GM18526 (cell line): Measurements from ENCODE around the gene ZNF618.

Source experiments
- POLR2A ChIP-seq: IDR thresholded peaks from 3 replicates; pipeline ENCODE4 v1.6.1; 2011; ENCODE audit not compliant: insufficient read length; ENCODE audit errors: extremely low read depth

Gene ZNF618

GRCh38 chr9:114047717-114048116, 171.6 kb downstream of the ZNF618 start:
- TF ChIP-seq POLR2A: no peak

- no peak for TF ChIP-seq POLR2A
Measured at GRCh38 chr9:114048533-114049415, 172.7 kb downstream of the ZNF618 start.

DNA sequence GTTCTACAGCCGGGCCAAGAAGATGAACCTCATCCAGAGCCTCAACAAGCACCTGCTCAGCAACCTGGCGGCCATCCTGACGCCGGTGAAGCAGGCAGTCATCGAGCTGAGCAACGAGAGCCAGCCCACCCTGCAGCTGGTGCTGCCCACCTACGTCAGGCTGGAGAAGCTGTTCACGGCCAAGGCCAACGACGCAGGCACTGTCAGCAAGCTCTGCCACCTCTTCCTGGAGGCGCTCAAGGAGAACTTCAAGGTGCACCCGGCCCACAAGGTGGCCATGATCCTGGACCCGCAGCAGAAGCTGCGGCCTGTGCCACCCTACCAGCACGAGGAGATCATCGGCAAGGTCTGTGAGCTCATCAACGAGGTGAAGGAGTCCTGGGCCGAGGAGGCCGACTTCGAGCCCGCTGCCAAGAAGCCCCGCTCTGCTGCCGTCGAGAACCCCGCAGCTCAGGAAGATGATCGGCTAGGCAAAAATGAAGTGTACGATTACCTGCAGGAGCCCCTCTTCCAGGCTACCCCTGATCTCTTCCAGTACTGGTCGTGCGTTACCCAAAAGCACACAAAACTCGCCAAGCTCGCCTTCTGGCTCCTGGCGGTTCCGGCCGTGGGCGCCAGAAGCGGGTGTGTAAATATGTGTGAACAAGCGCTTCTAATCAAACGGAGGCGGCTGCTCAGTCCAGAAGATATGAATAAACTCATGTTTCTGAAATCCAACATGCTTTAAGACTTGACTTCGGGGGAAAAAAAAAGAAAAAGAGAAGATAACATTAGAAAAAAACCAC, 173.5 kb downstream of the ZNF618 start:
- TF ChIP-seq POLR2A: no peak

GRCh38 chr9:114050226-114050568, 174.1 kb downstream of the ZNF618 start:
- no peak for TF ChIP-seq POLR2A

GRCh38 chr9:114050646-114051045, 174.5 kb downstream of the ZNF618 start:
- TF ChIP-seq POLR2A: no peak

- TF ChIP-seq POLR2A: no peak
Measured at GRCh38 chr9:114051281-114051680, 175.2 kb downstream of the ZNF618 start.

DNA sequence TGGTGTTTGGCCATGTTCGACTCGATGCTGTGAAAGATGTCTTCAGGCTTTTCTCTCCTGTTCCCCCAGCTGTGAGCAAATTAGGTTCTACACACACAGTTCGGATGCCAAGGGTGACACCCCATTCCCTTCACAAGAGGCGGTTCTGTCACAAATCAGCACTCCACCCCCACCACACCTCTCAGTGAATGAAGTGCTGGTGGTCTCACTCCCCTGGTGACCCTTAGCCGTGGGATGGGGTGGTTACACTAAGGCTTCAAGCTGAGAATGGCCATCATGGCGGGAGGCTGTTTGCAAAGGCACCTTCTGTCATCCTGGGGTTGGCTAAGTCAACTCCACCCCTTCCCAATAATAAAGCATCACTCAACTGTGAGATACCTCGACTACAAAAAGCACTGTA, 175.6 kb downstream of the ZNF618 start:
- no peak for TF ChIP-seq POLR2A

DNA sequence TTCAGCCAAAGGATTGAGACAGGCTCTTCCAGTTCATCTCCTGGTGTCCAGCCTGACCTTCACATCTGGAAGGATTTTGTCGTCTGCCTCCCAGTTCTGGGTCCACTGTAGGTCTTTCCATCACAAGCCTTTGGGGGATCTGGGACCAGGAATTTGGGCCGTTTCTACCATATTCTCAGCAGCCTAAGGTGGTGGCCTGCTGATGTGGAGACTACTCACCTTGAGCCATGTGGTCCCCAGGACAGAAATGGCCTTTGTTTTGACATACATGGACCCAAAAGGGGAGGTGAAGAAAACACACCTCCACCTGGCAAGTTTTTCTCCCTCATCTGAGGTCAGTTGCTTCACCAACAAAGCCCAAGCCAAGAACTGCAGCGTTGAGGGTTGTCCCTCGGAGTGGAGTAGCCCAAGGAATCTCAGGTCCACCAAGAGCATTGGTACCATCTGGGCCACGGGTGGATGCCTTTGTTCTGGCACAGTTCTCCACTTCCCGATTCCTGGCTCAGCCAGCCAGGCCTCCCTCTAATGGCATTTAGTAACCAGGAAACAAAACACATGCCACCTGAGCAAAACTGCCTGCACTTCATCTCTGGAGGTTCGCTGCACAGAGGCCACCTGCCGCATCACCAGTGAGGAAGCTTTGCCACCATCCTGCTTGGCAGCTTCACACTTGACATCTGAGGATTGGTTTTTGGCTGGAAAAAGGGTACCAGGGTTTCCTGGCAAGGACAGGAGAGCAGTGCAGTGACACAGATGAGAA, 177.3 kb downstream of the ZNF618 start:
- no peak for TF ChIP-seq POLR2A

GRCh38 chr9:114054191-114054690, 178.1 kb downstream of the ZNF618 start:
- TF ChIP-seq POLR2A: no peak

- TF ChIP-seq POLR2A: no peak
Measured at GRCh38 chr9:114055061-114055460, 179.0 kb downstream of the ZNF618 start.

DNA sequence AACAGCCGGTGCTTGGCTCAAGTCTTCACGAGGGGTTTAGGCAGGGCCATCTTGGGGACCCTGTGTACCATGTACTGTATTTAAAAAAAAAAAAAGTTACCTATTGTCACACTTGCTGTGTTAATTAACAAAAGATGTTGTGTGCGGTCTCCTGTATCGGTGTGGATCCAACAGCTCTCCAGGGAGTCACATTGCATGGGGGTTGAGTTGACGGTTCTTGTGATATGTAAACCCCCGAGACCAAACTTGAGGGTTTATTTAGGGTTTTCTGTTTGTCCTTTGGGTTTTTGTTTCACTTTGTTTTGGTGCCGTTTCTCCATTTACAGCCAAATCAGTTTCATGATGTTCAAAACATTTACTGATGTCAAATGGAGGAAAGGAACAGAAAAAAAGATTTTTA, 179.8 kb downstream of the ZNF618 start:
- no peak for TF ChIP-seq POLR2A

- no peak for TF ChIP-seq POLR2A
Measured at GRCh38 chr9:114056527-114056926, 180.4 kb downstream of the ZNF618 start.

DNA sequence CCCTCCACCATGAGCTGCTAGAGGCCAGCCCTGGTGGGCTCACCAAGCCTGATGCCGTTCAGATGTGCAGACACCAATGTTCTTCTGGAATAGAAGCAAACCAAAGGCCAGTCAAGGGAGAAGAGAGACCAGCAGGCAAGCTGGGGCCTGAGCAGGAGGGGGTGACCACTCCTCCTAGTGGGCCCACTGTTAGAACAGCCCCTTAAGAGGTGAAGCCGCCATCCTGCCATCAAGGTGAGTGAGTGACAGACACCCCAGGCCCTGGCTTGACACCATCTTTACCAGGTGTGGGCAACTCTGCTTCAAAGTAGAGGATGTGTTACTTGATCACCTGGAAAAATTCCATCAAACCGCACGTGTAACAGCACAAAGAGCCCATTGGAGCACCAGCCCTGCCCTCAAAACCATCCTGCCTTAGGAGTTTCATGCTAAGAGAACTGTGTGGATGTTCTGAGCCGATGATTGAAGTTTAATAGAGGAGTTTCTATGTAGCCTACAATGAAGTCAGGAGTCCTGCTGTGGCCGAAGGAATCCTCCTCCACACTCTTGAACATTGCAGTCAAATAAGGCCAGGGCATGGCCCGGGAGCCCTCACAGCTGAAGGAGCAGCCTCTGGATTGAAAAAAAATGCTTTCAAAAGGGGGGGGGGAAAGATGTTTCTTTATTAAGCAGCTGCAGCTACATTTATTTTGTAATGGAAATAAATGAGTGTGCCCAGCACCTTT, 181.2 kb downstream of the ZNF618 start:
- no peak for TF ChIP-seq POLR2A

- TF ChIP-seq POLR2A: no peak
Measured at GRCh38 chr9:114058688-114059046, 182.6 kb downstream of the ZNF618 start.
